Right cardiac atrium (tissue), 5 donors: ENCODE measurements around the gene CFAP65. TPM values are rescaled to one million over a fixed set of nuclear protein-coding genes. Genes with fewer than 3 reads are reported as not detected.

Experiments
- ATAC-seq, 2 donors: fragments of 200-7000 bp; cut with Tn5 transposase; one replicate each; pipeline versions ENCODE4 v1.8.0 to v1.9.1; 2020; ENCODE audit warnings: moderate library complexity in 2 of 2, mild to moderate bottlenecking in 1 of 2
- DNase-seq, 3 donors: peaks; one replicate each; pipeline ENCODE4 v3.0.0-alpha.2; 2020
- H3K27ac ChIP-seq: one replicate; pipeline ENCODE4 v1.5.1; 2013; ENCODE audit warnings: mild to moderate bottlenecking, low read length, control low read depth, moderate library complexity
- H3K27me3 ChIP-seq: one replicate; pipeline ENCODE4 v1.6.1; 2013; ENCODE audit not compliant: control insufficient read depth, insufficient read depth
- H3K4me1 ChIP-seq: one replicate; pipeline ENCODE4 v1.6.1; 2013; ENCODE audit warnings: low read length; ENCODE audit not compliant: control insufficient read depth, insufficient read depth
- H3K4me3 ChIP-seq: one replicate; pipeline ENCODE4 v1.5.1; 2013; ENCODE audit warnings: low read length, control low read depth
- H3K9me3 ChIP-seq: one replicate; pipeline ENCODE4 v1.6.1; 2013; ENCODE audit warnings: low read length; ENCODE audit not compliant: control insufficient read depth
- WGBS: extraction: QIAGEN DNeasy Blood & Tissue Kit; methylation state at CpG from one replicate; pipeline ENCODE4 v1.1.7; 2013; 5-methylcytosine and 5-hydroxymethylcytosine counted together
- intact Hi-C, 4 donors: fragments of 100-400 bp; cut with DNase I; formaldehyde crosslinking; loops; one replicate each; pipeline versions ENCODE4 v1.11.0 to v1.14.0; 2022 to 2023
- polyA plus RNA-seq: library from polyadenylated mRNA; stranded (reverse); fragments of 200-250 nt; gene quantifications from one replicate; pipeline ENCODE4 v1.2.3, GENCODE V29; 2013
- total RNA-seq, 4 donors: library from RNA; stranded (reverse); fragmentation: NEBNext Ultra II Directional; extraction: Animal tissue kit (Norgen Biotek cat#: 25700); gene quantifications; one replicate each; pipeline ENCODE4 v1.2.1, GENCODE V29; 2021
- donor health status: healthy with polysubstance abuse.
- donor health status: DM: no; HTN: yes; CAD: no.
- donor health status: DM: no; HTN: no; CAD: no.
- donor health status: DM: no; HTN: yes; CAD: no; lungs with severe emphysema.
- donor health status: DM: yes; HTN: yes; CAD: no.

The CFAP65 gene
- total and polyA plus RNA-seq, 5 donors = not detected

- H3K4me3 ChIP-seq = peak overlapping the region; percentile 13
- no peak overlapping the region for H3K27ac ChIP-seq
- DNase-seq = peak; percentile 91 to 93 (median 93)
- intact Hi-C loops = no loop called here
- no peaks in the 10 kb centered on the region for H3K27me3 ChIP-seq
- no peaks in the 10 kb centered on the region for H3K9me3 ChIP-seq
- no peaks in the 10 kb centered on the region for H3K4me1 ChIP-seq
- peak; percentile 88 to 93 for ATAC-seq
- WGBS = 4% methylated on average over 43 of the region's 43 CpGs
Measured at GRCh38 chr2:218995972-218996711, 45.2 kb downstream of the CFAP65 start.

- no peaks in the 10 kb centered on the region for H3K27me3 ChIP-seq
- intact Hi-C loops = no loop called here
- H3K27ac ChIP-seq = no peak overlapping the region
- ATAC-seq (no peak), DNase-seq (no peak)
- H3K9me3 ChIP-seq = no peaks in the 10 kb centered on the region
- no peak overlapping the region for H3K4me3 ChIP-seq
- WGBS = 19% methylated on average over 8 of the region's 8 CpGs
- no peaks in the 10 kb centered on the region for H3K4me1 ChIP-seq
Measured at GRCh38 chr2:218995561-218995960, 45.8 kb downstream of the CFAP65 start.

GRCh38 chr2:218993345-218994315, 47.7 kb downstream of the CFAP65 start, which contains the start of gene CRYBA2:
CRYBA2 (minus strand) TSS chr2:218993422; CDS start chr2:218993176, 246 bp downstream.
- Histone ChIP-seq H3K4me3 (peak within 1 kb of the TSS; percentile 43), H3K27ac (no peak within 1 kb of the TSS), H3K4me1 (no peaks in the 10 kb centered on the region), H3K27me3 (no peaks in the 10 kb centered on the region), H3K9me3 (no peaks in the 10 kb centered on the region)
- intact Hi-C loops = no loop called here
- peak; percentile 10 to 22 for ATAC-seq
- DNase-seq = no peak
- WGBS = 1% methylated on average over 88 of the region's 88 CpGs

- no peak for DNase-seq
- H3K4me3 ChIP-seq = peak overlapping the region; percentile 43
- no peaks in the 10 kb centered on the region for H3K9me3 ChIP-seq
- intact Hi-C loops = no loop called here
- H3K4me1 ChIP-seq = no peaks in the 10 kb centered on the region
- H3K27ac ChIP-seq = no peak overlapping the region
- no peaks in the 10 kb centered on the region for H3K27me3 ChIP-seq
- ATAC-seq = peak in 1 of 2 donors; percentile 10
- WGBS = 2% methylated on average over 44 of the region's 44 CpGs
Measured at GRCh38 chr2:218992703-218993344, 48.5 kb downstream of the CFAP65 start.

- no peak overlapping the region for H3K27ac ChIP-seq
- DNase-seq = no peak
- ATAC-seq = no peak
- intact Hi-C loops = no loop called here
- no peak overlapping the region for H3K4me3 ChIP-seq
- no peaks in the 10 kb centered on the region for H3K4me1 ChIP-seq
- H3K9me3 ChIP-seq = no peaks in the 10 kb centered on the region
- no peaks in the 10 kb centered on the region for H3K27me3 ChIP-seq
- 11% methylated on average over 7 of the region's 7 CpGs for WGBS
Measured at GRCh38 chr2:218992196-218992595, 49.1 kb downstream of the CFAP65 start.

GRCh38 chr2:218991674-218992168, 49.6 kb downstream of the CFAP65 start:
- DNase-seq = no peak
- Histone ChIP-seq H3K4me1 (no peaks in the 10 kb centered on the region), H3K4me3 (no peak overlapping the region), H3K27ac (no peak overlapping the region), H3K27me3 (no peaks in the 10 kb centered on the region), H3K9me3 (no peaks in the 10 kb centered on the region)
- 5% methylated on average over 13 of the region's 13 CpGs for WGBS
- intact Hi-C loops = no loop called here
- ATAC-seq = no peak

GRCh38 chr2:218990612-218991011, 50.7 kb downstream of the CFAP65 start:
- WGBS = 9% methylated on average over 6 of the region's 6 CpGs
- intact Hi-C loops = no loop called here
- DNase-seq (no peak), ATAC-seq (no peak)
- Histone ChIP-seq H3K9me3 (no peaks in the 10 kb centered on the region), H3K4me1 (no peaks in the 10 kb centered on the region), H3K27ac (no peak overlapping the region), H3K27me3 (no peaks in the 10 kb centered on the region), H3K4me3 (no peak overlapping the region)

- no peaks in the 10 kb centered on the region for H3K27me3 ChIP-seq
- WGBS = 12% methylated on average over 9 of the region's 9 CpGs
Measured at GRCh38 chr2:218990052-218990451, 51.3 kb downstream of the CFAP65 start.

GRCh38 chr2:218988650-218989049, 52.7 kb downstream of the CFAP65 start:
- 47% methylated on average over 2 of the region's 2 CpGs for whole genome bisulfite sequencing
- ATAC-seq = no peak
- Histone ChIP-seq H3K4me1 (peaks cover 3% of the 10 kb centered on the region), H3K9me3 (no peaks in the 10 kb centered on the region), H3K4me3 (no peak overlapping the region), H3K27ac (no peak overlapping the region), H3K27me3 (no peaks in the 10 kb centered on the region)
- intact Hi-C loops = no loop called here
- DNase-seq = no peak

More at GRCh38 chr2:218990052-218990451, 51.3 kb downstream of the CFAP65 start:
- no peaks in the 10 kb centered on the region for H3K9me3 ChIP-seq
- intact Hi-C loops = no loop called here
- no peak overlapping the region for H3K4me3 ChIP-seq
- no peak for DNase-seq
- no peak overlapping the region for H3K27ac ChIP-seq
- no peak for ATAC-seq
- H3K4me1 ChIP-seq = no peaks in the 10 kb centered on the region

GRCh38 chr2:218988164-218988563, 53.2 kb downstream of the CFAP65 start:
- H3K4me1 ChIP-seq = peaks cover 3% of the 10 kb centered on the region
- no peak overlapping the region for H3K4me3 ChIP-seq
- ATAC-seq (no peak), DNase-seq (no peak)
- 34% methylated on average over 3 of the region's 3 CpGs for WGBS
- H3K9me3 ChIP-seq = no peaks in the 10 kb centered on the region
- no peaks in the 10 kb centered on the region for H3K27me3 ChIP-seq
- H3K27ac ChIP-seq = no peak overlapping the region
- intact Hi-C loops = no loop called here
